IMR-90 (cell line): ENCODE measurements around the gene AOPEP. TPM values are rescaled to one million over a fixed set of nuclear protein-coding genes. Genes with fewer than 3 reads are reported as not detected.

Experiments used
- ATAC-seq: fragments of 200-7000 bp; cut with Tn5 transposase; 2 replicates; pipeline ENCODE4 v1.9.1; 2020; ENCODE audit warnings: low read depth, mild to moderate bottlenecking, moderate library complexity
- BruUV-seq: library from RNA; stranded (reverse); fragments of 400-500 nt; replicated peaks from 2 replicates; lab custom pipeline; 2021; lab: Mats Ljungman, UMichigan
- CTCF ChIA-PET: fragments of 300-600 bp; formaldehyde crosslinking; extraction: SDS; loops from one replicate; lab custom pipeline; 2021; ENCODE audit warnings: antibody characterized with exemption; lab: Yijun Ruan, JAX
- POLR2A ChIA-PET: fragments of 300-600 bp; sonication (Branson Sonifier 250); formaldehyde crosslinking; loops from one replicate; lab custom pipeline; 2022; ENCODE audit warnings: antibody characterized with exemption; ENCODE audit not compliant: unreplicated experiment; lab: Charles Lee
- DNase-seq: peaks from one replicate; pipeline ENCODE4 v3.0.0; 2013
- H2AFZ ChIP-seq: replicated peaks from 2 replicates; pipeline ENCODE3; 2013; ENCODE audit warnings: low read length, mild to moderate bottlenecking; ENCODE audit not compliant: poor library complexity
- H2AK5ac ChIP-seq: 2 replicates; pipeline ENCODE4 v1.6.1; 2013; ENCODE audit warnings: low read depth, low read length, inconsistent platforms
- H2AK9ac ChIP-seq: replicated peaks from 2 replicates; pipeline ENCODE3; 2013; ENCODE audit warnings: mild to moderate bottlenecking, low read depth, low read length, moderate library complexity; ENCODE audit not compliant: poor library complexity
- H2BK120ac ChIP-seq: 2 replicates; pipeline ENCODE4 v1.6.1; 2013; ENCODE audit warnings: low read depth, low read length, inconsistent platforms
- H2BK15ac ChIP-seq: 3 replicates; pipeline ENCODE4 v1.6.1; 2013; ENCODE audit warnings: low read depth, low read length, inconsistent platforms
- H2BK20ac ChIP-seq: 2 replicates; pipeline ENCODE4 v1.6.1; 2013; ENCODE audit warnings: low read depth, mild to moderate bottlenecking, inconsistent platforms, low read length, moderate library complexity
- H2BK5ac ChIP-seq: 2 replicates; pipeline ENCODE4 v1.6.1; 2013; ENCODE audit warnings: mild to moderate bottlenecking, low read depth, low read length, inconsistent platforms; ENCODE audit not compliant: poor library complexity, severe bottlenecking
- H3K14ac ChIP-seq: replicated peaks from 2 replicates; pipeline ENCODE4 v1.6.1; 2013; ENCODE audit warnings: low read depth, low read length, inconsistent platforms
- H3K18ac ChIP-seq: 2 replicates; pipeline ENCODE4 v1.6.1; 2013; ENCODE audit warnings: low read depth, low read length, control low read depth
- H3K23ac ChIP-seq: 2 replicates; pipeline ENCODE4 v1.6.1; 2013; ENCODE audit warnings: low read depth, low read length, inconsistent platforms
- H3K27ac ChIP-seq: 2 replicates; pipeline ENCODE4 v1.5.1; 2013; ENCODE audit warnings: mild to moderate bottlenecking, control low read depth, low read length; ENCODE audit not compliant: insufficient read depth
- H3K27me3 ChIP-seq: 2 replicates; pipeline ENCODE4 v1.6.1; 2013; ENCODE audit warnings: low read length; ENCODE audit not compliant: control insufficient read depth, insufficient read depth
- H3K36me3 ChIP-seq: 2 replicates; pipeline ENCODE4 v1.6.1; 2013; ENCODE audit warnings: low read length, mixed read lengths; ENCODE audit not compliant: control insufficient read depth, insufficient read depth
- H3K4ac ChIP-seq: 2 replicates; pipeline ENCODE4 v1.6.1; 2013; ENCODE audit warnings: low read depth, low read length, inconsistent platforms
- H3K4me1 ChIP-seq: 2 replicates; pipeline ENCODE4 v1.6.1; 2013; ENCODE audit warnings: low read length, mixed read lengths; ENCODE audit not compliant: control insufficient read depth, insufficient read depth
- H3K4me2 ChIP-seq: 2 replicates; pipeline ENCODE4 v1.6.1; 2013; ENCODE audit warnings: low read depth, mild to moderate bottlenecking, control low read depth, low read length, moderate library complexity
- H3K4me3 ChIP-seq: 2 replicates; pipeline ENCODE4 v1.5.1; 2013; ENCODE audit warnings: low read depth, mild to moderate bottlenecking, control low read depth, low read length, moderate library complexity; ENCODE audit not compliant: insufficient read depth
- H3K56ac ChIP-seq: 2 replicates; pipeline ENCODE4 v1.6.1; 2013; ENCODE audit warnings: low read length, inconsistent platforms; ENCODE audit not compliant: insufficient read depth; ENCODE audit errors: extremely low read depth
- H3K79me1 ChIP-seq, 2 experiments: 2 replicates each; pipeline ENCODE4 v1.6.1; 2013; ENCODE audit warnings: low read length in 2 of 2, inconsistent platforms in 1 of 2, low read depth in 1 of 2
- H3K9ac ChIP-seq: 2 replicates; pipeline ENCODE4 v1.6.1; 2013; ENCODE audit warnings: low read depth, low read length, control low read depth
- H3K9me1 ChIP-seq: 2 replicates; pipeline ENCODE4 v1.6.1; 2013; ENCODE audit warnings: low read length, inconsistent platforms; ENCODE audit not compliant: insufficient read depth
- H3K9me3 ChIP-seq: 2 replicates; pipeline ENCODE4 v1.6.1; 2013; ENCODE audit warnings: low read length; ENCODE audit not compliant: control insufficient read depth, insufficient read depth
- H4K20me1 ChIP-seq: 2 replicates; pipeline ENCODE4 v1.6.1; 2013; ENCODE audit warnings: low read length, inconsistent platforms; ENCODE audit not compliant: insufficient read depth
- H4K5ac ChIP-seq: 2 replicates; pipeline ENCODE4 v1.6.1; 2013; ENCODE audit warnings: mild to moderate bottlenecking, low read depth, low read length, control low read depth
- H4K8ac ChIP-seq, 2 experiments: 2 replicates each; pipeline ENCODE4 v1.6.1; 2013; ENCODE audit warnings: low read depth in 2 of 2, low read length in 2 of 2, control low read depth in 1 of 2, inconsistent platforms in 1 of 2
- H4K91ac ChIP-seq: 2 replicates; pipeline ENCODE4 v1.6.1; 2013; ENCODE audit warnings: low read depth, low read length, inconsistent platforms; ENCODE audit not compliant: insufficient read depth
- BHLHE40 ChIP-seq: fragments of 150-350 bp; IDR thresholded peaks from 2 replicates; pipeline ENCODE4 v1.6.1; 2016; ENCODE audit warnings: mild to moderate bottlenecking, low read depth, low read length
- CTCF ChIP-seq: conservative IDR thresholded peaks from 2 replicates; pipeline ENCODE4 v1.5.1; 2012; ENCODE audit warnings: mild to moderate bottlenecking, low read depth, low read length, improper control_type of control experiment
- MAFK ChIP-seq: IDR thresholded peaks from 2 replicates; pipeline ENCODE4 v1.6.1; 2012; ENCODE audit warnings: low read depth, low read length, improper control_type of control experiment
- MAZ ChIP-seq: IDR thresholded peaks from 2 replicates; pipeline ENCODE4 v1.6.1; 2012; ENCODE audit warnings: low read depth, mild to moderate bottlenecking, low read length, improper control_type of control experiment, moderate library complexity, borderline replicate concordance
- MXI1 ChIP-seq: IDR thresholded peaks from 2 replicates; pipeline ENCODE4 v1.6.1; 2012; ENCODE audit warnings: low read depth, mild to moderate bottlenecking, low read length, moderate library complexity, borderline replicate concordance
- NFE2L2 ChIP-seq: fragments of 150-350 bp; IDR thresholded peaks from 2 replicates; pipeline ENCODE4 v1.6.1; 2016; ENCODE audit warnings: low read depth, mild to moderate bottlenecking, low read length
- POLR2A ChIP-seq: IDR thresholded peaks from 2 replicates; pipeline ENCODE4 v1.6.1; 2012; ENCODE audit warnings: mild to moderate bottlenecking, low read depth, low read length
- RAD21 ChIP-seq: IDR thresholded peaks from 2 replicates; pipeline ENCODE4 v1.6.1; 2012; ENCODE audit warnings: low read length, improper control_type of control experiment
- RFX5 ChIP-seq: IDR thresholded peaks from 2 replicates; pipeline ENCODE4 v1.8.0; 2012; ENCODE audit warnings: low read depth, mild to moderate bottlenecking, low read length, moderate library complexity
- USF2 ChIP-seq: fragments of 150-350 bp; IDR thresholded peaks from 2 replicates; pipeline ENCODE4 v1.6.1; 2017; ENCODE audit warnings: mild to moderate bottlenecking, antibody characterized with exemption, low read length, low read depth
- WGBS, 2 experiments: methylation state at CpG; one replicate each; pipeline versions ENCODE4 v1.1.5 to v1.1.7; 2013; ENCODE audit warnings: missing lambda C conversion rate in 2 of 2; ENCODE audit not compliant: insufficient read length in 1 of 2; ENCODE audit errors: extremely low coverage in 2 of 2; 5-methylcytosine and 5-hydroxymethylcytosine counted together
- dilution Hi-C: fragments of 300-500 bp; cut with HindIII; formaldehyde crosslinking; loops from one replicate; pipeline ENCODE4 v1.14.3; 2018; ENCODE audit warnings: low sequenced_read_pairs; ENCODE audit not compliant: unreplicated experiment
- in situ Hi-C: fragments of 300-500 bp; cut with MboI; formaldehyde crosslinking; loops from 3 replicates; pipeline ENCODE4 v1.14.3; 2019; ENCODE audit warnings: low sequenced_read_pairs, inconsistent platforms, mixed read lengths
- intact Hi-C: fragments of 100-400 bp; cut with micrococcal nuclease; formaldehyde crosslinking; loops from 2 replicates; pipeline ENCODE4 v1.10.0; 2022
- polyA plus RNA-seq, 3 experiments: library from polyadenylated mRNA; depleted of rRNA; stranded (reverse); fragments of >200 nt; gene quantifications; 2 replicates each; pipeline ENCODE4 v1.2.3, GENCODE V29; 2012; ENCODE audit warnings: low replicate concordance in 1 of 3
- total RNA-seq: library from RNA; depleted of rRNA; stranded (reverse); fragments of >200 nt; gene quantifications from 2 replicates; pipeline ENCODE4 v1.2.3, GENCODE V29; 2012

AOPEP gene
- total and polyA plus RNA-seq, 2 of the 4 experiments (the other 2 are of a cell fraction), result 34.9 to 38.7 TPM

- no peak overlapping the region for H2BK120ac ChIP-seq
- no peak overlapping the region for H3K14ac ChIP-seq
- 0 out of 2 replicates have a peak, but pooled peaks cover 3% of the 10 kb centered on the region for H3K9me1 ChIP-seq
- no peaks in the 10 kb centered on the region for H3K27me3 ChIP-seq
- no peaks in the 10 kb centered on the region for H4K20me1 ChIP-seq
- no peaks in the 10 kb centered on the region for H3K9me3 ChIP-seq
- H3K4me2 ChIP-seq, result no peak overlapping the region
- 100% methylated on average over 1 of the region's 1 CpG; no CpG with 5 or more reads in 1 of the 2 experiments for WGBS, 2 experiments
- POLR2A ChIA-PET, result no interaction called here
- no peak overlapping the region for H3K27ac ChIP-seq
- no peak overlapping the region for H2BK20ac ChIP-seq
- no peak for ATAC-seq
- dilution Hi-C loops, result no loop called here
- TF ChIP-seq CTCF (no peak), POLR2A (no peak), RFX5 (no peak), MXI1 (no peak), RAD21 (no peak), MAFK (no peak), MAZ (no peak), USF2 (no peak), NFE2L2 (no peak), BHLHE40 (no peak)
- no peak overlapping the region for H4K91ac ChIP-seq
- H3K18ac ChIP-seq, result no peak overlapping the region
- H3K4me3 ChIP-seq, result no peak overlapping the region
- H4K8ac ChIP-seq, result no peak overlapping the region
- H3K23ac ChIP-seq, result no peak overlapping the region
- H3K4ac ChIP-seq, result no peak overlapping the region
- H2BK5ac ChIP-seq, result no peak overlapping the region
- H3K79me1 ChIP-seq, result no peaks in the 10 kb centered on the region
- H3K56ac ChIP-seq, result no peak overlapping the region
- intact Hi-C loops, result no loop called here
- CTCF ChIA-PET, result no interaction called here
- BruUV-seq, result no TSS peak
- no peaks in the 10 kb centered on the region for H3K36me3 ChIP-seq
- no peak overlapping the region for H2AK9ac ChIP-seq
- H2AK5ac ChIP-seq, result no peak overlapping the region
- DNase-seq, result no peak
- no peak overlapping the region for H2BK15ac ChIP-seq
- no peak overlapping the region for H3K9ac ChIP-seq
- peaks cover 3% of the 10 kb centered on the region for H3K4me1 ChIP-seq
- H2AFZ ChIP-seq, result no peak overlapping the region
- no peak overlapping the region for H4K5ac ChIP-seq
- in situ Hi-C loops, result no loop called here
Observed at GRCh38 chr9:94967482-94967881, 241.0 kb downstream of the AOPEP start.
